Activated T-cell treated with anti-CD3 and anti-CD28 coated beads, Interleukin-2, amount 50 U/mL, for 1 hour (primary cell): Measurements from ENCODE around the gene RPS25.
A peak's percentile ranks its signal among the peaks of the same experiment; 100 is the strongest.
"Not testable (repeated sequence)": the region's sequence is repeated elsewhere in the genome, so short reads cannot be mapped to it uniquely, and the experiment has no call there.

Source experiments
- DNase-seq: peaks from one replicate; pipeline ENCODE4 v3.0.0-alpha.2; 2020

The RPS25 gene

GRCh38 chr11:119038884-119039283 lies 20.7 kb upstream of the RPS25 start:
- DNase-seq = no peak

GRCh38 chr11:119034813-119035212 lies 16.7 kb upstream of the RPS25 start:
- DNase-seq = no peak

GRCh38 chr11:119033421-119033820 lies 15.3 kb upstream of the RPS25 start:
- not testable (repeated sequence) for DNase-seq

GRCh38 chr11:119031912-119032280 lies 13.8 kb upstream of the RPS25 start:
- no peak for DNase-seq

- peak; percentile 100 for DNase-seq
These were observed 12.3 kb upstream of the RPS25 start, which contains the start of gene SLC37A4 for GRCh38 chr11:119030329-119031047. TSS of gene SLC37A4 (minus strand) at chr11:119030877.

- no peak for DNase-seq
These were observed 11.8 kb upstream of the RPS25 start for GRCh38 chr11:119030029-119030328.

- no peak for DNase-seq
These were observed 11.3 kb upstream of the RPS25 start for GRCh38 chr11:119029340-119030028.

- DNase-seq = no peak
These were observed 10.9 kb upstream of the RPS25 start for GRCh38 chr11:119029069-119029339.

GRCh38 chr11:119028346-119029068 lies 10.4 kb upstream of the RPS25 start:
- no peak for DNase-seq

GRCh38 chr11:119027561-119028345 lies 9.6 kb upstream of the RPS25 start:
- DNase-seq = no peak

GRCh38 chr11:119026970-119027369 lies 8.8 kb upstream of the RPS25 start:
- no peak for DNase-seq

GRCh38 chr11:119025978-119026766 lies 8.0 kb upstream of the RPS25 start:
- no peak for DNase-seq

- DNase-seq = no peak
These were observed 7.4 kb upstream of the RPS25 start for GRCh38 chr11:119025541-119025940.

- no peak for DNase-seq
These were observed 6.9 kb upstream of the RPS25 start for GRCh38 chr11:119025099-119025473.

- DNase-seq = no peak
These were observed 6.4 kb upstream of the RPS25 start for GRCh38 chr11:119024430-119025098.

- DNase-seq = no peak
These were observed 5.6 kb upstream of the RPS25 start for GRCh38 chr11:119023741-119024140.

GRCh38 chr11:119021631-119022030 lies 3.5 kb upstream of the RPS25 start:
- DNase-seq = no peak

- DNase-seq = no peak
These were observed 1.9 kb upstream of the RPS25 start for GRCh38 chr11:119019996-119020395.

GRCh38 chr11:119017377-119017776 lies 766 bp downstream of the RPS25 start:
- DNase-seq = not testable (repeated sequence)

GRCh38 chr11:119016216-119017009 lies 1.7 kb downstream of the RPS25 start:
- no peak for DNase-seq

- DNase-seq = no peak
These were observed 3.0 kb downstream of the RPS25 start for GRCh38 chr11:119015054-119015611.
